ENCODE results near the gene RPL32.
"Not testable (repeated sequence)": the region's sequence is repeated elsewhere in the genome, so short reads cannot be mapped to it uniquely, and the experiment has no call there.

RPL32 gene

DNA sequence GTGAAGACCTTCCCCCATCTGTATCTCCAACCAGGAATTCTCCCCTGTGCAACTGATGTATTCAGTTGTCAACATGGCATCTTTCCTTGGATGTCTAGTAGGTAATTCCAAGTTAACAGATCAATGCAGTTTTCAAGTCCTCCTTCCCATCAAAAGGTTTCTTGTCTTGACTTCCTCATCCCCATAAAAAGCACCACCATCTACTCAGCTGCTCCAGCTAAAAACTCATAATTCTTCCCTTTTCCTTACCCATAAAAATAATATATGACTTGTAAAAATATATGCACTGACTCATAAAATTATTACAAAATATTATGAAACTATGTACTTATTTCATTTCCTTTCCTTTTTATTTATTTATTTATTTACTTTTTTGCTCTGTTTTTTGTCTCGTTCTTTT lies 49.9 kb downstream of the RPL32 start:
- H2AFZ ChIP-seq (ENCODE audit: low read length): no peak overlapping the region
- no peaks in the 10 kb centered on the region for H3K9me2 ChIP-seq (replicated peaks; ENCODE audit: low read depth, low read length)
- no peaks in the 10 kb centered on the region for H4K20me1 ChIP-seq (ENCODE audit: insufficient read depth, low read length, poor library complexity, severe bottlenecking)
- no peak overlapping the region for H3K4me3 ChIP-seq (ENCODE audit: low read length, poor library complexity, severe bottlenecking)
- no peak overlapping the region for H3K9ac ChIP-seq (ENCODE audit: low read depth, low read length, poor library complexity, severe bottlenecking)
- no peaks in the 10 kb centered on the region for H3K79me2 ChIP-seq (ENCODE audit: insufficient read depth, low read length)
- no peaks in the 10 kb centered on the region for H3F3A ChIP-seq (ENCODE audit: low read depth)
- no peaks in the 10 kb centered on the region for H3K9me3 ChIP-seq (ENCODE audit: insufficient read depth, low read depth, low read length)
- H3K4me1 ChIP-seq (ENCODE audit: insufficient read depth, low read length, poor library complexity, severe bottlenecking): no peaks in the 10 kb centered on the region
- no peak overlapping the region for H3K4me2 ChIP-seq (ENCODE audit: low read depth, low read length, poor library complexity, severe bottlenecking)
- TF ChIP-seq EZH2phosphoT487 (IDR thresholded peaks at IDR 0.05; ENCODE audit: borderline replicate concordance): no peak
- TF ChIP-seq, protein P1, sequence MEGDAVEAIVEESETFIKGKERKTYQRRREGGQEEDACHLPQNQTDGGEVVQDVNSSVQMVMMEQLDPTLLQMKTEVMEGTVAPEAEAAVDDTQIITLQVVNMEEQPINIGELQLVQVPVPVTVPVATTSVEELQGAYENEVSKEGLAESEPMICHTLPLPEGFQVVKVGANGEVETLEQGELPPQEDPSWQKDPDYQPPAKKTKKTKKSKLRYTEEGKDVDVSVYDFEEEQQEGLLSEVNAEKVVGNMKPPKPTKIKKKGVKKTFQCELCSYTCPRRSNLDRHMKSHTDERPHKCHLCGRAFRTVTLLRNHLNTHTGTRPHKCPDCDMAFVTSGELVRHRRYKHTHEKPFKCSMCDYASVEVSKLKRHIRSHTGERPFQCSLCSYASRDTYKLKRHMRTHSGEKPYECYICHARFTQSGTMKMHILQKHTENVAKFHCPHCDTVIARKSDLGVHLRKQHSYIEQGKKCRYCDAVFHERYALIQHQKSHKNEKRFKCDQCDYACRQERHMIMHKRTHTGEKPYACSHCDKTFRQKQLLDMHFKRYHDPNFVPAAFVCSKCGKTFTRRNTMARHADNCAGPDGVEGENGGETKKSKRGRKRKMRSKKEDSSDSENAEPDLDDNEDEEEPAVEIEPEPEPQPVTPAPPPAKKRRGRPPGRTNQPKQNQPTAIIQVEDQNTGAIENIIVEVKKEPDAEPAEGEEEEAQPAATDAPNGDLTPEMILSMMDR (conservative IDR thresholded peaks at IDR 0.05; ENCODE audit: low read length): no peak
- no peaks in the 10 kb centered on the region for H3K27me3 ChIP-seq (ENCODE audit: insufficient read depth, low read length, poor library complexity, severe bottlenecking)
- no peaks in the 10 kb centered on the region for H3K36me3 ChIP-seq (ENCODE audit: insufficient read depth, low read length)

DNA sequence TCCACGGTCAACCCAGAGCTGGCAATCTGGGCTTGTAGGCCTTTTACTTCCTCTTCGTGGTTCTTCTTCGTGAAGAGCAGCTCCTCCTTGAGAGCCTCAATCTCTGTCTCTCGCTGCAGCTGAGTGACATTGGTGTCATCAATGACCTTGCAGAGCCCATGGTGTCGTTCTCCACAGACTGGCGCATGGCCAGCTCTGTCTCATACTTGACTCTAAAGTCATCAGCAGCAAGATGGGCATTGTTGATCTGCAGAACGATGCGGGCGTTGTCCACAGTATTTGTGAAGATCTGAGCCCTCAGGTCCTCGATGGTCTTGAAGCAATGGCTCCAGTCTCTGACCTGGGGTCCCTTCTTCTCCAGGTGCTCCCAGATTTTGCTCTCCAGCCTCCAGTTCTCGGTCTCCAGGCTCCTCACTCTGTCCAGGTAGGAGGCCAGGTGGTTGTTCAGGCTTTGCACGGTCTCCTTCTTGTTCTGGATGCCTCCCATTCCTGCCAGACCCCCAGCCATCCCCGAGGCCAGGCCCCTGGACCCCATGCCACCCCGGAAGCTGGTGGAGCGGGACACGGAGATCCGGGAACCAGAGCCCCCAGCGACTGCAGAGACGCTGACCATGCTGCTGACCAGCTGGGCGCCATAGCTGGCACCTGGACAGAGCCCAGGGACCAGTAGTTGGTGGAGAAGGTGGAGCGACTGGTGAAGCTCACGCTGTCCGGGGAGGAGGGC lies 53.2 kb downstream of the RPL32 start:
- not testable (repeated sequence) for H3K9me3 ChIP-seq (ENCODE audit: insufficient read depth, low read depth, low read length); H3F3A ChIP-seq (ENCODE audit: low read depth); H3K27me3 ChIP-seq (ENCODE audit: insufficient read depth, low read length, poor library complexity, severe bottlenecking); H3K4me3 ChIP-seq (ENCODE audit: low read length, poor library complexity, severe bottlenecking); H3K4me1 ChIP-seq (ENCODE audit: insufficient read depth, low read length, poor library complexity, severe bottlenecking); H3K4me2 ChIP-seq (ENCODE audit: low read depth, low read length, poor library complexity, severe bottlenecking); H3K9ac ChIP-seq (ENCODE audit: low read depth, low read length, poor library complexity, severe bottlenecking); H2AFZ ChIP-seq (ENCODE audit: low read length); H3K36me3 ChIP-seq (ENCODE audit: insufficient read depth, low read length); H3K79me2 ChIP-seq (ENCODE audit: insufficient read depth, low read length); H4K20me1 ChIP-seq (ENCODE audit: insufficient read depth, low read length, poor library complexity, severe bottlenecking); H3K9me2 ChIP-seq (replicated peaks; ENCODE audit: low read depth, low read length)

DNA sequence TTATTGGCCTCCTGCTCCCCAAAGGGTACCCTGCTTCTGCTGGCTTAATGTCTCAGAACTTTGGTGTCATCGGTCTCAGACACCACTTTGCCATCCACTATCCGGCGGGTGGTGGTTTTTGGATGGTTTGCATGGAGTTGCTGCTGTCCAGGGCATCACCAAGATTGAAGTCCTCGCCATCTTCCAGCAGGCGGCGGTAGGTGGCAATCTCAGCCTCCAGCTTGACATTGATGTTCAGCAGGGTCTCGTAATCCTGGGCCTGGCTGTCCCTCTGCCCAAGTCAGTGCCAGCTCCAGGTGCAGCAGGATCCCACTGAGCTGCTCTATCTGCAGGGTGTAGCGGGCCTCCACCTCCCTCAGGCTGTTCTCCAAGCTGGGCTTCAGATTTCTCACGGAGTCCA lies 54.0 kb downstream of the RPL32 start:
- not testable (repeated sequence) for H3K36me3 ChIP-seq (ENCODE audit: insufficient read depth, low read length); H4K20me1 ChIP-seq (ENCODE audit: insufficient read depth, low read length, poor library complexity, severe bottlenecking); H3K9me2 ChIP-seq (replicated peaks; ENCODE audit: low read depth, low read length); H3K9ac ChIP-seq (ENCODE audit: low read depth, low read length, poor library complexity, severe bottlenecking); H3K9me3 ChIP-seq (ENCODE audit: insufficient read depth, low read depth, low read length); H2AFZ ChIP-seq (ENCODE audit: low read length); H3K4me1 ChIP-seq (ENCODE audit: insufficient read depth, low read length, poor library complexity, severe bottlenecking); H3K4me2 ChIP-seq (ENCODE audit: low read depth, low read length, poor library complexity, severe bottlenecking); H3K27me3 ChIP-seq (ENCODE audit: insufficient read depth, low read length, poor library complexity, severe bottlenecking); H3K79me2 ChIP-seq (ENCODE audit: insufficient read depth, low read length); H3K4me3 ChIP-seq (ENCODE audit: low read length, poor library complexity, severe bottlenecking); H3F3A ChIP-seq (ENCODE audit: low read depth)
- TF ChIP-seq, protein P1 (conservative IDR thresholded peaks at IDR 0.05; ENCODE audit: low read length): peak; percentile 47

DNA sequence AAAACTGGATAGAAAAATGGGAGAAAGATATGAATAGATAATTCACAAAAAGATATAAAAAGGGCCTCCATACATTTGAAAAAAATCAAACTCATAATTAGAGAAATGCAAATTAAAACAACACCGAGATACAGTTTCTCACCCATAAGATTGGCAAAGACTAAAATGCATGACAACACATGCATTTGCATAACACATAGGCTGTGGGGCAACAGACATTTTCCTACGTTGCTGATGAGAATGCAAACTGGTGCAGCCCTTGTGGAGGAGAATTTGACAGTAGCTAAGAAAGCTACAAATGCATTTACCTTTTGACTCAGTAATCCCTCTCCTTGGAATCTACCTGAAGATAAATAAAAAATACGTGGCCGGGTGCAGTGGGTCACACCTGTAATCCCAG lies 56.3 kb downstream of the RPL32 start:
- H3K4me1 ChIP-seq (ENCODE audit: insufficient read depth, low read length, poor library complexity, severe bottlenecking): no peaks in the 10 kb centered on the region
- H3K36me3 ChIP-seq (ENCODE audit: insufficient read depth, low read length): no peaks in the 10 kb centered on the region
- no peaks in the 10 kb centered on the region for H3K27me3 ChIP-seq (ENCODE audit: insufficient read depth, low read length, poor library complexity, severe bottlenecking)
- no peak overlapping the region for H2AFZ ChIP-seq (ENCODE audit: low read length)
- H3K9me2 ChIP-seq (replicated peaks; ENCODE audit: low read depth, low read length): no peaks in the 10 kb centered on the region
- H4K20me1 ChIP-seq (ENCODE audit: insufficient read depth, low read length, poor library complexity, severe bottlenecking): no peaks in the 10 kb centered on the region
- H3K4me3 ChIP-seq (ENCODE audit: low read length, poor library complexity, severe bottlenecking): no peak overlapping the region
- no peak overlapping the region for H3K9ac ChIP-seq (ENCODE audit: low read depth, low read length, poor library complexity, severe bottlenecking)
- H3K4me2 ChIP-seq (ENCODE audit: low read depth, low read length, poor library complexity, severe bottlenecking): no peak overlapping the region
- no peaks in the 10 kb centered on the region for H3K9me3 ChIP-seq (ENCODE audit: insufficient read depth, low read depth, low read length)
- H3K79me2 ChIP-seq (ENCODE audit: insufficient read depth, low read length): no peaks in the 10 kb centered on the region
- H3F3A ChIP-seq (ENCODE audit: low read depth): no peaks in the 10 kb centered on the region
- TF ChIP-seq, protein P1 (conservative IDR thresholded peaks at IDR 0.05; ENCODE audit: low read length): no peak
- TF ChIP-seq EZH2phosphoT487 (IDR thresholded peaks at IDR 0.05; ENCODE audit: borderline replicate concordance): no peak
